HepG2 (cell line): Measurements from ENCODE around the gene NOPCHAP1. TPM values are rescaled to one million over a fixed set of nuclear protein-coding genes. Genes with fewer than 3 reads are reported as not detected.

Experiments
- ATAC-seq: fragments of 200-7000 bp; cut with Tn5 transposase; 3 replicates; pipeline ENCODE4 v1.9.1; 2020; ENCODE audit warnings: mild to moderate bottlenecking, moderate library complexity
- BruUV-seq: library from RNA; stranded (reverse); fragments of 400-500 nt; replicated peaks from 2 replicates; lab custom pipeline; 2021; lab: Mats Ljungman, UMichigan
- CTCF ChIA-PET: fragments of 300-600 bp; formaldehyde crosslinking; extraction: SDS; loops from one replicate; lab custom pipeline; 2021; ENCODE audit warnings: low total read pairs, inconsistent platforms, low intra/inter-chr PET ratio; lab: Yijun Ruan, JAX
- POLR2A ChIA-PET: fragments of 350-600 bp; sonication (Branson Sonifier 250); formaldehyde crosslinking; loops from one replicate; lab custom pipeline; 2020; ENCODE audit warnings: antibody characterized with exemption, inconsistent platforms; lab: Yijun Ruan, JAX
- DNase-seq: peaks from one replicate; pipeline ENCODE4 v3.0.0-alpha.2; 2015; ENCODE audit warnings: low spot score
- FAIRE-seq: peaks from 3 replicates; lab custom pipeline; 2011; peaks lifted over from hg19 to GRCh38; lab: Jason Lieb, UNC
- H2AFZ ChIP-seq: one replicate; pipeline ENCODE4 v1.6.1; 2011; ENCODE audit warnings: low read length, inconsistent platforms
- H3K27ac ChIP-seq: fragments of 300-600 bp; 3 replicates; pipeline ENCODE4 v1.8.0; 2011; ENCODE audit warnings: mixed run types, mild to moderate bottlenecking, mixed read lengths, low read length, inconsistent platforms; ENCODE audit not compliant: insufficient read depth; ENCODE audit errors: extremely low read length
- H3K27me3 ChIP-seq, 2 experiments: fragments of 200-600 bp in 1 of 2; 2 replicates in 1 of 2; 3 replicates in 1 of 2; pipeline versions ENCODE4 v1.6.0 to v1.8.0; 2011; ENCODE audit warnings: low read length in 2 of 2, mild to moderate bottlenecking in 2 of 2, moderate library complexity in 2 of 2, inconsistent platforms in 1 of 2; ENCODE audit not compliant: insufficient read depth in 2 of 2, control insufficient read depth in 1 of 2
- H3K36me3 ChIP-seq, 2 experiments: fragments of 200-600 bp in 1 of 2; replicated peaks in 1 of 2; 2 replicates in 1 of 2; 3 replicates in 1 of 2; pipeline versions ENCODE4 v1.5.1 to v1.8.0; 2011; ENCODE audit warnings: low read length in 2 of 2, inconsistent platforms in 1 of 2; ENCODE audit not compliant: insufficient read depth in 2 of 2, control insufficient read depth in 1 of 2
- H3K4me1 ChIP-seq: 2 replicates; pipeline ENCODE4 v1.5.1; 2012; ENCODE audit warnings: low read length, inconsistent platforms; ENCODE audit not compliant: insufficient read depth
- H3K4me2 ChIP-seq: 2 replicates; pipeline ENCODE4 v1.6.0; 2011; ENCODE audit warnings: low read depth, low read length, inconsistent platforms
- H3K4me3 ChIP-seq, 3 experiments: fragments of 200-600 bp in 1 of 3; sonication (generic), shearing (Covaris generic) in 1 of 3; replicated peaks in 1 of 3; 2 replicates each; pipeline ENCODE4 v1.5.1; 2011 to 2016; ENCODE audit warnings: low read length in 3 of 3, inconsistent platforms in 2 of 3, low read depth in 2 of 3, mild to moderate bottlenecking in 2 of 3, control low read depth in 1 of 3, mixed read lengths in 1 of 3; ENCODE audit not compliant: insufficient read depth in 1 of 3
- H3K79me2 ChIP-seq: one replicate; pipeline ENCODE4 v1.6.1; 2011; ENCODE audit warnings: low read length, inconsistent platforms; ENCODE audit not compliant: insufficient read depth
- H3K9ac ChIP-seq: 2 replicates; pipeline ENCODE4 v1.6.0; 2011; ENCODE audit warnings: mild to moderate bottlenecking, low read depth, low read length, inconsistent platforms; ENCODE audit not compliant: insufficient read depth
- H3K9me3 ChIP-seq: 2 replicates; pipeline ENCODE4 v1.5.1; 2012; ENCODE audit warnings: mild to moderate bottlenecking, low read length
- H4K20me1 ChIP-seq: 2 replicates; pipeline ENCODE4 v1.6.0; 2011; ENCODE audit warnings: inconsistent platforms, mild to moderate bottlenecking, low read length, moderate library complexity; ENCODE audit not compliant: insufficient read depth
- HIVEP1 ChIP-seq: sonication (generic); formaldehyde crosslinking; IDR thresholded peaks from 2 replicates; pipeline ENCODE4 v1.4.0; 2020; ENCODE audit warnings: mild to moderate bottlenecking, missing genetic modification reagents
- MAX ChIP-seq: IDR thresholded peaks from 2 replicates; pipeline ENCODE4 v1.6.1; 2012; ENCODE audit warnings: inconsistent platforms
- MIER2 ChIP-seq: IDR thresholded peaks from 2 replicates; pipeline ENCODE4 v1.6.1; 2016; ENCODE audit warnings: missing biosample characterization, missing genetic modification reagents
- MZF1 ChIP-seq: sonication (generic); formaldehyde crosslinking; IDR thresholded peaks from 2 replicates; pipeline ENCODE4 v1.8.1; 2023; ENCODE audit warnings: mild to moderate bottlenecking, missing genetic modification reagents, borderline replicate concordance
- PAXIP1 ChIP-seq: sonication (generic); formaldehyde crosslinking; conservative IDR thresholded peaks from 2 replicates; pipeline ENCODE4 v1.4.0; 2020; ENCODE audit warnings: mild to moderate bottlenecking, missing genetic modification reagents, moderate library complexity
- PCBP1 ChIP-seq: fragments of 200-400 bp; formaldehyde crosslinking; IDR thresholded peaks from 2 replicates; pipeline ENCODE4 v1.6.1; 2017; ENCODE audit warnings: mild to moderate bottlenecking, low read depth, low read length, borderline replicate concordance
- SIN3A ChIP-seq: IDR thresholded peaks from 2 replicates; pipeline ENCODE4 v1.6.1; 2011; ENCODE audit warnings: low read depth, mild to moderate bottlenecking, control low read depth, low read length, borderline replicate concordance
- SNAPC2 ChIP-seq: sonication (generic); formaldehyde crosslinking; IDR thresholded peaks from 2 replicates; pipeline ENCODE4 v1.8.1; 2022; ENCODE audit warnings: mild to moderate bottlenecking, missing genetic modification reagents
- SYNCRIP ChIP-seq: fragments of 200-400 bp; formaldehyde crosslinking; IDR thresholded peaks from 2 replicates; pipeline ENCODE4 v1.6.1; 2018; ENCODE audit warnings: mild to moderate bottlenecking, low read depth, low read length; ENCODE audit not compliant: insufficient read depth
- TRAFD1 ChIP-seq: sonication (generic); formaldehyde crosslinking; IDR thresholded peaks from 2 replicates; pipeline ENCODE4 v1.5.1; 2020; ENCODE audit warnings: missing genetic modification reagents, mild to moderate bottlenecking, borderline replicate concordance
- YEATS2 ChIP-seq: sonication (generic); formaldehyde crosslinking; IDR thresholded peaks from 2 replicates; pipeline ENCODE4 v1.4.0; 2020; ENCODE audit warnings: missing genetic modification reagents, borderline replicate concordance
- ZBTB39 ChIP-seq: sonication (generic); formaldehyde crosslinking; IDR thresholded peaks from 2 replicates; pipeline ENCODE4 v1.5.0; 2020; ENCODE audit warnings: missing genetic modification reagents
- ZNF607 ChIP-seq: sonication (generic); formaldehyde crosslinking; IDR thresholded peaks from 2 replicates; pipeline ENCODE4 v1.5.1; 2020; ENCODE audit warnings: missing genetic modification reagents, mild to moderate bottlenecking, borderline replicate concordance
- ZNF616 ChIP-seq: sonication (generic); formaldehyde crosslinking; IDR thresholded peaks from 2 replicates; pipeline ENCODE4 v1.5.0; 2020; ENCODE audit warnings: low read depth, mild to moderate bottlenecking, missing genetic modification reagents
- ZNF619 ChIP-seq: sonication (generic); formaldehyde crosslinking; IDR thresholded peaks from 2 replicates; pipeline ENCODE4 v1.4.0; 2020; ENCODE audit warnings: mild to moderate bottlenecking, missing genetic modification reagents
- ZNF691 ChIP-seq: sonication (generic); formaldehyde crosslinking; IDR thresholded peaks from 2 replicates; pipeline ENCODE4 v1.4.0; 2020; ENCODE audit warnings: missing genetic modification reagents, low read depth, mild to moderate bottlenecking, borderline replicate concordance
- WGBS: methylation state at CpG from one replicate; pipeline ENCODE4 v1.1.6; 2017; ENCODE audit warnings: low lambda C conversion rate; 5-methylcytosine and 5-hydroxymethylcytosine counted together
- in situ Hi-C: cut with HindIII; loops from 2 replicates; pipeline ENCODE4 v1.10.0; 2017; ENCODE audit warnings: low pct_unique_long_range_greater_than_20kb; ENCODE audit not compliant: extremely low pct_ligation_motif_present
- intact Hi-C: fragments of 100-400 bp; cut with micrococcal nuclease; formaldehyde crosslinking; loops from one replicate; pipeline ENCODE4 v1.10.0; 2022; ENCODE audit not compliant: unreplicated experiment
- polyA plus RNA-seq, 8 experiments: library from polyadenylated mRNA; depleted of rRNA in 3 of 8; stranded (reverse) in 7 of 8; unstranded in 1 of 8; fragments of >200 nt; fragmentation: Illumina TruSeq in 4 of 8; extraction: Trizol in 4 of 8; gene quantifications; 2 replicates each; pipeline versions ENCODE4 v1.2.1 to v1.2.3, GENCODE V29; 2011 to 2016; ENCODE audit warnings: low read depth in 4 of 8, missing spikeins in 1 of 8, mixed read lengths in 1 of 8; ENCODE audit not compliant: insufficient read depth in 1 of 8
- total RNA-seq, 5 experiments: library from RNA; depleted of rRNA; stranded (reverse); fragments of >200 nt; fragmentation: Illumina TruSeq; extraction: Trizol; gene quantifications; 2 replicates each; pipeline ENCODE4 v1.2.3, GENCODE V29; 2016; ENCODE audit warnings: low read depth in 1 of 5

Gene NOPCHAP1
- total and polyA plus RNA-seq, 2 of the 13 experiments (the other 11 are each of a cell fraction or from before 2014, with no cell fraction given), result 5.7 to 38.1 TPM

GRCh38 chr12:104953323-104953722 lies 32.8 kb upstream of the NOPCHAP1 start (continued):
- no peak for TF ChIP-seq MIER2
- no peak for TF ChIP-seq MAX
- TF ChIP-seq PAXIP1 (CRISPR knock-in tag), result no peak
- no peak for TF ChIP-seq ZNF619
- no peak for TF ChIP-seq SNAPC2 (CRISPR knock-in tag)
- no peak for TF ChIP-seq SYNCRIP
- no peak for TF ChIP-seq SIN3A
- TF ChIP-seq PCBP1, result no peak
- no peak for TF ChIP-seq ZNF691

- Histone ChIP-seq H3K4me2 (no peak overlapping the region), H3K36me3 (no peaks in the 10 kb centered on the region), H3K4me1 (peaks cover 47% of the 10 kb centered on the region), H3K27ac (no peak overlapping the region), H3K27me3 (no peaks in the 10 kb centered on the region; a peak in 1 of 5 replicates), H3K79me2 (no peaks in the 10 kb centered on the region), H3K4me3 (no peak overlapping the region), H2AFZ (no peak overlapping the region), H4K20me1 (no peaks in the 10 kb centered on the region), H3K9me3 (no peaks in the 10 kb centered on the region), H3K9ac (no peak overlapping the region)
- ATAC-seq, result no peak
- CTCF ChIA-PET, result no interaction called here
- 93% methylated on average over 2 of the region's 2 CpGs for WGBS
- intact Hi-C loops, result loop anchor here (5.0 kb wide), 1 partner anchor 58 kb away; no protein-coding TSS in a partner anchor
- in situ Hi-C loops, result no loop called here
- POLR2A ChIA-PET, result no interaction called here
- BruUV-seq, result no TSS peak
- no peak for FAIRE-seq
- no peak for DNase-seq
- TF ChIP-seq YEATS2 (CRISPR knock-in tag) (no peak), ZBTB39 (CRISPR knock-in tag) (no peak), TRAFD1 (CRISPR knock-in tag) (no peak), MZF1 (CRISPR knock-in tag) (no peak), ZNF607 (CRISPR knock-in tag) (no peak), ZNF616 (CRISPR knock-in tag) (no peak), HIVEP1 (CRISPR knock-in tag) (no peak)
These were observed 30.4 kb upstream of the NOPCHAP1 start for GRCh38 chr12:104955703-104956102.
